ENCODE data around the gene UTP4.

- TF ChIP-seq, protein P1, sequence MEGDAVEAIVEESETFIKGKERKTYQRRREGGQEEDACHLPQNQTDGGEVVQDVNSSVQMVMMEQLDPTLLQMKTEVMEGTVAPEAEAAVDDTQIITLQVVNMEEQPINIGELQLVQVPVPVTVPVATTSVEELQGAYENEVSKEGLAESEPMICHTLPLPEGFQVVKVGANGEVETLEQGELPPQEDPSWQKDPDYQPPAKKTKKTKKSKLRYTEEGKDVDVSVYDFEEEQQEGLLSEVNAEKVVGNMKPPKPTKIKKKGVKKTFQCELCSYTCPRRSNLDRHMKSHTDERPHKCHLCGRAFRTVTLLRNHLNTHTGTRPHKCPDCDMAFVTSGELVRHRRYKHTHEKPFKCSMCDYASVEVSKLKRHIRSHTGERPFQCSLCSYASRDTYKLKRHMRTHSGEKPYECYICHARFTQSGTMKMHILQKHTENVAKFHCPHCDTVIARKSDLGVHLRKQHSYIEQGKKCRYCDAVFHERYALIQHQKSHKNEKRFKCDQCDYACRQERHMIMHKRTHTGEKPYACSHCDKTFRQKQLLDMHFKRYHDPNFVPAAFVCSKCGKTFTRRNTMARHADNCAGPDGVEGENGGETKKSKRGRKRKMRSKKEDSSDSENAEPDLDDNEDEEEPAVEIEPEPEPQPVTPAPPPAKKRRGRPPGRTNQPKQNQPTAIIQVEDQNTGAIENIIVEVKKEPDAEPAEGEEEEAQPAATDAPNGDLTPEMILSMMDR (IDR thresholded peaks at IDR 0.05; ENCODE audit: borderline replicate concordance, extremely low read depth, low read length, poor library complexity, severe bottlenecking), result no peak
- TF ChIP-seq EZH2 (IDR thresholded peaks at IDR 0.05; ENCODE audit: borderline replicate concordance, low read depth, low read length, severe bottlenecking), result no peak
These were observed 62.0 kb downstream of the UTP4 start for GRCh38 chr16:69194488-69194887.

Measured in DND-41 (cell line).